ENCODE measurements around the gene CPA1.

- TF ChIP-seq NR3C1 (CRISPR knock-in tag; IDR thresholded peaks at IDR 0.05) (no peak), ZBTB40 (IDR thresholded peaks at IDR 0.05) (no peak), ZBTB40 (CRISPR knock-in tag; IDR thresholded peaks at IDR 0.05) (no peak), STAT5B (CRISPR knock-in tag; IDR thresholded peaks at IDR 0.05) (no peak), REST (IDR thresholded peaks at IDR 0.05; ENCODE audit: borderline replicate concordance in 1 of 2, low read depth in 1 of 2, low read length in 2 of 2) (no peak), ZNF224 (CRISPR knock-in tag; IDR thresholded peaks at IDR 0.05) (no peak), ELF1 (CRISPR knock-in tag; IDR thresholded peaks at IDR 0.05) (no peak), POLR2A (IDR thresholded peaks at IDR 0.05; ENCODE audit: insufficient read depth in 1 of 2, low read depth in 2 of 2, low read length in 2 of 2) (no peak)
Measured at GRCh38 chr7:130405003-130405402, 24.7 kb downstream of the CPA1 start.
